Osteocyte (in vitro differentiated cells): Measurements from ENCODE around the gene SGTA. TPM values are rescaled to one million over a fixed set of nuclear protein-coding genes. Genes with fewer than 3 reads are reported as not detected.

ENCODE experiments used
- DNase-seq: peaks from one replicate; pipeline ENCODE4 v3.0.0; 2021; ENCODE audit warnings: mixed read lengths; ENCODE audit not compliant: unreplicated experiment; ENCODE audit errors: extremely low spot score
- H3K27ac Mint-ChIP-seq: one replicate; pipeline ENCODE4 v1.8.0; 2021; ENCODE audit warnings: mild to moderate bottlenecking, mixed read lengths; ENCODE audit not compliant: unreplicated experiment
- H3K27me3 Mint-ChIP-seq: one replicate; pipeline ENCODE4 v1.8.0; 2021; ENCODE audit warnings: mixed read lengths; ENCODE audit not compliant: unreplicated experiment
- H3K36me3 Mint-ChIP-seq: one replicate; pipeline ENCODE4 v1.8.0; 2021; ENCODE audit warnings: mixed read lengths; ENCODE audit not compliant: unreplicated experiment
- H3K4me1 Mint-ChIP-seq: one replicate; pipeline ENCODE4 v1.8.0; 2021; ENCODE audit warnings: mixed read lengths; ENCODE audit not compliant: unreplicated experiment
- H3K4me3 Mint-ChIP-seq: one replicate; pipeline ENCODE4 v1.8.0; 2021; ENCODE audit warnings: mild to moderate bottlenecking, moderate library complexity, mixed read lengths; ENCODE audit not compliant: unreplicated experiment
- H3K9me3 Mint-ChIP-seq: one replicate; pipeline ENCODE4 v1.8.0; 2021; ENCODE audit warnings: mixed read lengths; ENCODE audit not compliant: unreplicated experiment
- total RNA-seq: library from RNA; stranded (reverse); gene quantifications from 2 replicates; pipeline ENCODE4 v1.2.1, GENCODE V29; 2021
- TF ChIP-seq, protein P1 (sequence below): fragments of 200-600 bp; sonication (generic); IDR thresholded peaks from 2 replicates; pipeline ENCODE4 v1.5.0; 2021; ENCODE audit warnings: antibody characterized with exemption, mild to moderate bottlenecking, moderate library complexity

SGTA gene
- total RNA-seq, 1 donor from 2014 or later = 53.2 TPM

DNA sequence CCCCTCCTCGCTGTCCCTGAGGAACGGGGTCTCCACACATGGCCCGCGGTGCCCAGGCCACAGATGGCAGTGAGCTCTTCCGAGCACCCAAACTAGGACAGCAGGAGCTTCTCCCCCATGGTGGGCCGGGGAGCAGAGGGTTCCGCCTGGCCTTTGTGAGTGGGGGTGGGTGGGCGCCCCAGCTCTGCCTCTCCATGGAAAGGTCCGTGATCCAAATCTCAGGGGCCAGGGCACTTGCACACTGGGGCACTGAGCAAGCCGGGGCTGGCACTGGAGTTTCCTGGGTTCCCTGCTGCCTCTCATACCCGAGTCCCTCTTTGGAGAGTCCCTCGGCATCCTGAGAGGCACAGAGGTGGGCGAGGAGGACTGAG lies 59.7 kb downstream of the SGTA start:
- H3K4me3 Mint-ChIP-seq = no peak overlapping the region
- no peaks in the 10 kb centered on the region for H3K27me3 Mint-ChIP-seq
- TF ChIP-seq, protein P1, sequence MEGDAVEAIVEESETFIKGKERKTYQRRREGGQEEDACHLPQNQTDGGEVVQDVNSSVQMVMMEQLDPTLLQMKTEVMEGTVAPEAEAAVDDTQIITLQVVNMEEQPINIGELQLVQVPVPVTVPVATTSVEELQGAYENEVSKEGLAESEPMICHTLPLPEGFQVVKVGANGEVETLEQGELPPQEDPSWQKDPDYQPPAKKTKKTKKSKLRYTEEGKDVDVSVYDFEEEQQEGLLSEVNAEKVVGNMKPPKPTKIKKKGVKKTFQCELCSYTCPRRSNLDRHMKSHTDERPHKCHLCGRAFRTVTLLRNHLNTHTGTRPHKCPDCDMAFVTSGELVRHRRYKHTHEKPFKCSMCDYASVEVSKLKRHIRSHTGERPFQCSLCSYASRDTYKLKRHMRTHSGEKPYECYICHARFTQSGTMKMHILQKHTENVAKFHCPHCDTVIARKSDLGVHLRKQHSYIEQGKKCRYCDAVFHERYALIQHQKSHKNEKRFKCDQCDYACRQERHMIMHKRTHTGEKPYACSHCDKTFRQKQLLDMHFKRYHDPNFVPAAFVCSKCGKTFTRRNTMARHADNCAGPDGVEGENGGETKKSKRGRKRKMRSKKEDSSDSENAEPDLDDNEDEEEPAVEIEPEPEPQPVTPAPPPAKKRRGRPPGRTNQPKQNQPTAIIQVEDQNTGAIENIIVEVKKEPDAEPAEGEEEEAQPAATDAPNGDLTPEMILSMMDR = no peak
- peaks cover 42% of the 10 kb centered on the region for H3K4me1 Mint-ChIP-seq
- H3K9me3 Mint-ChIP-seq = no peaks in the 10 kb centered on the region
- no peak for DNase-seq
- peak overlapping the region; percentile 52 for H3K27ac Mint-ChIP-seq
- H3K36me3 Mint-ChIP-seq = no peaks in the 10 kb centered on the region

DNA sequence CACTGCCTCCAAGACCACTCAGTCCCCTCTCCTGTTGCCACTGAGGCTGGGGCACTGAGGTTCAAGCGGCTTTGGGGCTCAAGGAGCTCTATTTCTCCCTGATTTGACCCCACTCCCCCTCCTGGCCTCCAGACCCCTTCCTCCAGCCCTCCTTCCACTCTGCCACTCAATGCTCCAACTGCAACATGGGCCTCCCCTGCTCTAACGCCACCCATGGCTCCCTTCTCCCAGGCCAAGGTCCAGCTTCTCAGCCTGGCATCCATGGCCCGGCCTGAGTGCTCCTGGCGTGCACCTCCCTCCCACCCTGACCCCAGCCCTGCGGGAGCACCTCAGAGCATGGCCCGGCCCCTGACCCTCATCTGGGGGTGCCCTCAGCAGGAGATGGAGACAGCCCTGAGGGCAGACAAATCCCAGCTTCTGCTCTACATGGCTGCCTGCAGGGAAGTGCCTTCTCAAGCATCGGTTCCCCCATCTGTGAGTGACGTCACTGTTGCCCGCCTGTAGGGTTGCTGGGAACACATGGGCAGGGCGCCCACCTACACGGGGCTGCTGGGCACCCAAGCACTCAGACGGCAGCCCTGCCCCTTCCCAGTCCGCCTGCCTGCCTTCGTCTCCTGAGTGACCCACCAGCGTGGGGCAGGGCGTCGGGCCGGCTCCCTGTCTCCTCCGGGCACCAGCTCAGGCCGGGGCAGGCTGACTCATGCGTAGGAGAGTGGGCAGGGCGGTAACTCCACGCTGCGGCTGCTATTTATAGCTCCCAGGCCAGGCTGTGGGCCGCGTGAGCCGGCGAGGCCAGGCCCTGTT lies 60.3 kb downstream of the SGTA start:
- H3K27me3 Mint-ChIP-seq = no peaks in the 10 kb centered on the region
- H3K36me3 Mint-ChIP-seq = no peaks in the 10 kb centered on the region
- TF ChIP-seq, protein P1 = no peak
- H3K4me3 Mint-ChIP-seq = peak overlapping the region; percentile 26
- DNase-seq = peak; percentile 91
- H3K4me1 Mint-ChIP-seq = peaks cover 41% of the 10 kb centered on the region
- H3K9me3 Mint-ChIP-seq = no peaks in the 10 kb centered on the region
- peak overlapping the region; percentile 52 for H3K27ac Mint-ChIP-seq

DNA sequence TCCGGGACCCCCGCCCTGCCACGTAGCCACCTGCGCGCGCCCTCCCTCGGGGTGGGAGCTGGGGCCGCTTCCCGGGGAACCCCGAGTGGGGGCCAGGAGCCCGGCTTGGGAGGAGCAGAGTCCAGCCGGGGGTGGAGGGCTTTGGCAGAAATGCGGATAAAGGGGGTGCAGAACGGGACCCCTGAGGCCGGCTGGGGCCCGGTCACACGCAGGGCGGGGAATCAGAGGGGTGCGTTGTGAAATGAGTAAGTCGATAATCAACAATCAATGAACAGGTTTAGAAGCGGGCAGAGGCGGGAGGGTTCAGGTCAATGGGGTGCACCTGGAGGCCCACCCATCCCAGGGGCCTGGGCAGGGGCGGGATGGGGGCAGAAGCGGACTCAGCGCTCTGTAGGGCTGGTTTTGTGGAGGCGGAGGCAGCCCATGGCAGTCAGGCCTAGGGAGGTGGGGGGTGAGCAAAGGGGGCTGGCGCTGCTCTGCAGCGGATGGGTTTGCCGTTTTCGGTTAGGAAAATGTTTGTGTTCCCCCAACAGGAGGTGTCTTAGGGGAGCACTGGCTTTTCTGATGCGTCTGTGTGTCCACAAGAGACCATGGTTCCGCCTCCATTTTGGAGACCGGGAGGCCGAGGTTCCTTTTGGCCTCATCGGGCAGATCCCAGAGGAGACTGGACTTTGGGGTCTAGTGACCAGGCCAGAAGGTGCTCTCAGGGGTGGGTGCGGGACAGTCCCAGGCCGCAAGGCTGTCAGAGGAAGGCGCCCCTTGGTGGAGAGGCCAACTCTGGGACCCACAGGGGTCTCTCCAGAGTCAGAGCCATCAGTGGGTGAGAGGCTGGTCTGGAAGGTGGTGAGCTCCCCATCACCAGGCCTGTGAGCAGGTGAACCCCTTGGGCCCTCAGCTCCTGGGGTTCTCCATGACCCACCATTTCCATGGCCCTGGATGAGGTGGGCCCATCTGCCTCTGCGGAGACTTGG lies 61.2 kb downstream of the SGTA start:
- TF ChIP-seq, protein P1 = no peak

DNA sequence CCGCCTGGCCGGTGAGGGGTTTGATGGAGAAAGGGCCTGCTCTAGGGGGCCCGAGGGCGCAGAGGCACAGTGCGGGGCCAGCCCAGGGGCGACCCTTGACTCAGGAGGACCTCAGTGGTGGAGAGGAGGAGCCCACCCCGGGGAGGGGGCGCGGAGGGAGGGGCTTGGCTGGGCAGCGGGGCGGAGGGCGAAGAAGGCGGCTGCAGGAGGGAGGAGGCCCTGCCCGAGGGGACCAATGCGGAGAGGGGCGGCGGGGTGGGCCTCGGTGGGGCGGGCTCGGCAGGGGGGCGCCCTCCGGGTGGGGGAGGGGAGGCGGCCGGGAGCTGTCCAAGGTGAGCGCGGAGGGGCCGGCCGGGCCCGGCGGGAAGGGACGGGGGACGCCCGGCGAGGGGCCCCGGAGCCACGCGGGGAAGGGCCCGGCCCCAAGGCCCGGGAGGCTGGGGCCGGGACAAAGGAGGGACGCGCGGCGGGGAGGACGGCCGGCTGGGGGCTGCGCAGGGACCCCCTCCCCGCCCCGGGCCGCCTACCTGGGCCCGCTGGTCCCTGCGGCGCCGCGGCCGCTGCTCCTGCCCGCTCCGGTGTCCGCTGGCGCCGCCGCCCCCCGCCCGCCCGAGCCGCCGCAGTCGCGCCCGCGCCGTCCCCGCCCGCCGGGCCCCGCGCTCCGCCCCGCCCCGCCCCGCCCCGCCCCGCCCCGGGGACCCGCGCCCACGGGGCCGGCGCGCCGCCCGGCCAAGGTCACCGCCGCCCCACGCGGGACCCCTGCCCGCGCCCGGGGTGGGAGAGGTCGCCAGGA lies 62.1 kb downstream of the SGTA start, which contains the start of gene DIRAS1:
TSS of gene DIRAS1 (minus strand) at position 596 of the 793 bp plus-strand sequence. CDS start 3,566 bp downstream, outside the sequence.
- TF ChIP-seq, protein P1 = no peak
- no peaks in the 10 kb centered on the region for H3K27me3 Mint-ChIP-seq
- H3K4me3 Mint-ChIP-seq = peak within 1 kb of the TSS; percentile 65
- DNase-seq = no peak
- no peak within 1 kb of the TSS for H3K27ac Mint-ChIP-seq
- peaks cover 28% of the 10 kb centered on the region for H3K4me1 Mint-ChIP-seq
- peaks cover under 1% of the 10 kb centered on the region for H3K36me3 Mint-ChIP-seq
- H3K9me3 Mint-ChIP-seq = peaks cover under 1% of the 10 kb centered on the region

More for the DNA sequence above, 61.2 kb downstream of the SGTA start:
- Mint-ChIP-seq H3K27me3 (no peaks in the 10 kb centered on the region), H3K9me3 (no peaks in the 10 kb centered on the region), H3K27ac (no peak overlapping the region), H3K4me3 (peak overlapping the region; percentile 58), H3K36me3 (no peaks in the 10 kb centered on the region), H3K4me1 (peaks cover 36% of the 10 kb centered on the region)
- no peak for DNase-seq
